IMR-90 (cell line): Measurements from ENCODE around the gene SEMG2. TPM values are rescaled to one million over a fixed set of nuclear protein-coding genes. Genes with fewer than 3 reads are reported as not detected.

ENCODE experiments used
- ATAC-seq: fragments of 200-7000 bp; cut with Tn5 transposase; 2 replicates; pipeline ENCODE4 v1.9.1; 2020; ENCODE audit warnings: low read depth, mild to moderate bottlenecking, moderate library complexity
- BruUV-seq: library from RNA; stranded (reverse); fragments of 400-500 nt; replicated peaks from 2 replicates; lab custom pipeline; 2021; lab: Mats Ljungman, UMichigan
- CTCF ChIA-PET: fragments of 300-600 bp; formaldehyde crosslinking; extraction: SDS; loops from one replicate; lab custom pipeline; 2021; ENCODE audit warnings: antibody characterized with exemption; lab: Yijun Ruan, JAX
- POLR2A ChIA-PET: fragments of 300-600 bp; sonication (Branson Sonifier 250); formaldehyde crosslinking; loops from one replicate; lab custom pipeline; 2022; ENCODE audit warnings: antibody characterized with exemption; ENCODE audit not compliant: unreplicated experiment; lab: Charles Lee
- DNase-seq: peaks from one replicate; pipeline ENCODE4 v3.0.0; 2013
- H2AFZ ChIP-seq: replicated peaks from 2 replicates; pipeline ENCODE3; 2013; ENCODE audit warnings: low read length, mild to moderate bottlenecking; ENCODE audit not compliant: poor library complexity
- H2AK5ac ChIP-seq: 2 replicates; pipeline ENCODE4 v1.6.1; 2013; ENCODE audit warnings: low read depth, low read length, inconsistent platforms
- H2AK9ac ChIP-seq: replicated peaks from 2 replicates; pipeline ENCODE3; 2013; ENCODE audit warnings: mild to moderate bottlenecking, low read depth, low read length, moderate library complexity; ENCODE audit not compliant: poor library complexity
- H2BK120ac ChIP-seq: 2 replicates; pipeline ENCODE4 v1.6.1; 2013; ENCODE audit warnings: low read depth, low read length, inconsistent platforms
- H2BK15ac ChIP-seq: 3 replicates; pipeline ENCODE4 v1.6.1; 2013; ENCODE audit warnings: low read depth, low read length, inconsistent platforms
- H2BK20ac ChIP-seq: 2 replicates; pipeline ENCODE4 v1.6.1; 2013; ENCODE audit warnings: low read depth, mild to moderate bottlenecking, inconsistent platforms, low read length, moderate library complexity
- H2BK5ac ChIP-seq: 2 replicates; pipeline ENCODE4 v1.6.1; 2013; ENCODE audit warnings: mild to moderate bottlenecking, low read depth, low read length, inconsistent platforms; ENCODE audit not compliant: poor library complexity, severe bottlenecking
- H3K14ac ChIP-seq: replicated peaks from 2 replicates; pipeline ENCODE4 v1.6.1; 2013; ENCODE audit warnings: low read depth, low read length, inconsistent platforms
- H3K18ac ChIP-seq: 2 replicates; pipeline ENCODE4 v1.6.1; 2013; ENCODE audit warnings: low read depth, low read length, control low read depth
- H3K23ac ChIP-seq: 2 replicates; pipeline ENCODE4 v1.6.1; 2013; ENCODE audit warnings: low read depth, low read length, inconsistent platforms
- H3K27ac ChIP-seq: 2 replicates; pipeline ENCODE4 v1.5.1; 2013; ENCODE audit warnings: mild to moderate bottlenecking, control low read depth, low read length; ENCODE audit not compliant: insufficient read depth
- H3K27me3 ChIP-seq: 2 replicates; pipeline ENCODE4 v1.6.1; 2013; ENCODE audit warnings: low read length; ENCODE audit not compliant: control insufficient read depth, insufficient read depth
- H3K36me3 ChIP-seq: 2 replicates; pipeline ENCODE4 v1.6.1; 2013; ENCODE audit warnings: low read length, mixed read lengths; ENCODE audit not compliant: control insufficient read depth, insufficient read depth
- H3K4ac ChIP-seq: 2 replicates; pipeline ENCODE4 v1.6.1; 2013; ENCODE audit warnings: low read depth, low read length, inconsistent platforms
- H3K4me1 ChIP-seq: 2 replicates; pipeline ENCODE4 v1.6.1; 2013; ENCODE audit warnings: low read length, mixed read lengths; ENCODE audit not compliant: control insufficient read depth, insufficient read depth
- H3K4me2 ChIP-seq: 2 replicates; pipeline ENCODE4 v1.6.1; 2013; ENCODE audit warnings: low read depth, mild to moderate bottlenecking, control low read depth, low read length, moderate library complexity
- H3K4me3 ChIP-seq: 2 replicates; pipeline ENCODE4 v1.5.1; 2013; ENCODE audit warnings: low read depth, mild to moderate bottlenecking, control low read depth, low read length, moderate library complexity; ENCODE audit not compliant: insufficient read depth
- H3K56ac ChIP-seq: 2 replicates; pipeline ENCODE4 v1.6.1; 2013; ENCODE audit warnings: low read length, inconsistent platforms; ENCODE audit not compliant: insufficient read depth; ENCODE audit errors: extremely low read depth
- H3K79me1 ChIP-seq, 2 experiments: 2 replicates each; pipeline ENCODE4 v1.6.1; 2013; ENCODE audit warnings: low read length in 2 of 2, inconsistent platforms in 1 of 2, low read depth in 1 of 2
- H3K9ac ChIP-seq: 2 replicates; pipeline ENCODE4 v1.6.1; 2013; ENCODE audit warnings: low read depth, low read length, control low read depth
- H3K9me1 ChIP-seq: 2 replicates; pipeline ENCODE4 v1.6.1; 2013; ENCODE audit warnings: low read length, inconsistent platforms; ENCODE audit not compliant: insufficient read depth
- H3K9me3 ChIP-seq: 2 replicates; pipeline ENCODE4 v1.6.1; 2013; ENCODE audit warnings: low read length; ENCODE audit not compliant: control insufficient read depth, insufficient read depth
- H4K20me1 ChIP-seq: 2 replicates; pipeline ENCODE4 v1.6.1; 2013; ENCODE audit warnings: low read length, inconsistent platforms; ENCODE audit not compliant: insufficient read depth
- H4K5ac ChIP-seq: 2 replicates; pipeline ENCODE4 v1.6.1; 2013; ENCODE audit warnings: mild to moderate bottlenecking, low read depth, low read length, control low read depth
- H4K8ac ChIP-seq, 2 experiments: 2 replicates each; pipeline ENCODE4 v1.6.1; 2013; ENCODE audit warnings: low read depth in 2 of 2, low read length in 2 of 2, control low read depth in 1 of 2, inconsistent platforms in 1 of 2
- H4K91ac ChIP-seq: 2 replicates; pipeline ENCODE4 v1.6.1; 2013; ENCODE audit warnings: low read depth, low read length, inconsistent platforms; ENCODE audit not compliant: insufficient read depth
- BHLHE40 ChIP-seq: fragments of 150-350 bp; IDR thresholded peaks from 2 replicates; pipeline ENCODE4 v1.6.1; 2016; ENCODE audit warnings: mild to moderate bottlenecking, low read depth, low read length
- CEBPB ChIP-seq: IDR thresholded peaks from 2 replicates; pipeline ENCODE4 v1.6.1; 2012; ENCODE audit warnings: low read depth, low read length, improper control_type of control experiment
- CHD1 ChIP-seq: IDR thresholded peaks from 2 replicates; pipeline ENCODE4 v1.6.1; 2012; ENCODE audit warnings: low read depth, low read length, improper control_type of control experiment
- FOS ChIP-seq: fragments of 150-350 bp; IDR thresholded peaks from 2 replicates; pipeline ENCODE4 v1.6.1; 2016; ENCODE audit warnings: low read depth, low read length
- MAFK ChIP-seq: IDR thresholded peaks from 2 replicates; pipeline ENCODE4 v1.6.1; 2012; ENCODE audit warnings: low read depth, low read length, improper control_type of control experiment
- MAZ ChIP-seq: IDR thresholded peaks from 2 replicates; pipeline ENCODE4 v1.6.1; 2012; ENCODE audit warnings: low read depth, mild to moderate bottlenecking, low read length, improper control_type of control experiment, moderate library complexity, borderline replicate concordance
- MXI1 ChIP-seq: IDR thresholded peaks from 2 replicates; pipeline ENCODE4 v1.6.1; 2012; ENCODE audit warnings: low read depth, mild to moderate bottlenecking, low read length, moderate library complexity, borderline replicate concordance
- NFE2L2 ChIP-seq: fragments of 150-350 bp; IDR thresholded peaks from 2 replicates; pipeline ENCODE4 v1.6.1; 2016; ENCODE audit warnings: low read depth, mild to moderate bottlenecking, low read length
- POLR2A ChIP-seq: IDR thresholded peaks from 2 replicates; pipeline ENCODE4 v1.6.1; 2012; ENCODE audit warnings: mild to moderate bottlenecking, low read depth, low read length
- RAD21 ChIP-seq: IDR thresholded peaks from 2 replicates; pipeline ENCODE4 v1.6.1; 2012; ENCODE audit warnings: low read length, improper control_type of control experiment
- RCOR1 ChIP-seq: IDR thresholded peaks from 2 replicates; pipeline ENCODE4 v1.6.1; 2012; ENCODE audit warnings: mild to moderate bottlenecking, low read length, improper control_type of control experiment; ENCODE audit not compliant: insufficient replicate concordance
- RFX5 ChIP-seq: IDR thresholded peaks from 2 replicates; pipeline ENCODE4 v1.8.0; 2012; ENCODE audit warnings: low read depth, mild to moderate bottlenecking, low read length, moderate library complexity
- SMC3 ChIP-seq: fragments of 150-350 bp; IDR thresholded peaks from 2 replicates; pipeline ENCODE4 v1.6.1; 2016; ENCODE audit warnings: low read depth, mild to moderate bottlenecking, antibody characterized with exemption, low read length, moderate library complexity
- WGBS, 2 experiments: methylation state at CpG; one replicate each; pipeline versions ENCODE4 v1.1.5 to v1.1.7; 2013; ENCODE audit warnings: missing lambda C conversion rate in 2 of 2; ENCODE audit not compliant: insufficient read length in 1 of 2; ENCODE audit errors: extremely low coverage in 2 of 2; 5-methylcytosine and 5-hydroxymethylcytosine counted together
- dilution Hi-C: fragments of 300-500 bp; cut with HindIII; formaldehyde crosslinking; loops from one replicate; pipeline ENCODE4 v1.14.3; 2018; ENCODE audit warnings: low sequenced_read_pairs; ENCODE audit not compliant: unreplicated experiment
- in situ Hi-C: fragments of 300-500 bp; cut with MboI; formaldehyde crosslinking; loops from 3 replicates; pipeline ENCODE4 v1.14.3; 2019; ENCODE audit warnings: low sequenced_read_pairs, inconsistent platforms, mixed read lengths
- intact Hi-C: fragments of 100-400 bp; cut with micrococcal nuclease; formaldehyde crosslinking; loops from 2 replicates; pipeline ENCODE4 v1.10.0; 2022
- polyA plus RNA-seq, 3 experiments: library from polyadenylated mRNA; depleted of rRNA; stranded (reverse); fragments of >200 nt; gene quantifications; 2 replicates each; pipeline ENCODE4 v1.2.3, GENCODE V29; 2012; ENCODE audit warnings: low replicate concordance in 1 of 3
- total RNA-seq: library from RNA; depleted of rRNA; stranded (reverse); fragments of >200 nt; gene quantifications from 2 replicates; pipeline ENCODE4 v1.2.3, GENCODE V29; 2012
- TF ChIP-seq, protein P1 (sequence below): fragments of 150-350 bp; IDR thresholded peaks from 2 replicates; pipeline ENCODE4 v1.6.1; 2016; ENCODE audit warnings: low read depth, mild to moderate bottlenecking, low read length, moderate library complexity, borderline replicate concordance
- TF ChIP-seq, protein P2 (sequence below): fragments of 150-350 bp; IDR thresholded peaks from 2 replicates; pipeline ENCODE4 v1.6.1; 2017; ENCODE audit warnings: mild to moderate bottlenecking, antibody characterized with exemption, low read length, low read depth
- TF ChIP-seq, protein P3 (sequence below): conservative IDR thresholded peaks from 2 replicates; pipeline ENCODE4 v1.5.1; 2012; ENCODE audit warnings: mild to moderate bottlenecking, low read depth, low read length, improper control_type of control experiment

Gene SEMG2
- total and polyA plus RNA-seq, 2 of the 4 experiments (the other 2 are of a cell fraction), result not detected

DNA sequence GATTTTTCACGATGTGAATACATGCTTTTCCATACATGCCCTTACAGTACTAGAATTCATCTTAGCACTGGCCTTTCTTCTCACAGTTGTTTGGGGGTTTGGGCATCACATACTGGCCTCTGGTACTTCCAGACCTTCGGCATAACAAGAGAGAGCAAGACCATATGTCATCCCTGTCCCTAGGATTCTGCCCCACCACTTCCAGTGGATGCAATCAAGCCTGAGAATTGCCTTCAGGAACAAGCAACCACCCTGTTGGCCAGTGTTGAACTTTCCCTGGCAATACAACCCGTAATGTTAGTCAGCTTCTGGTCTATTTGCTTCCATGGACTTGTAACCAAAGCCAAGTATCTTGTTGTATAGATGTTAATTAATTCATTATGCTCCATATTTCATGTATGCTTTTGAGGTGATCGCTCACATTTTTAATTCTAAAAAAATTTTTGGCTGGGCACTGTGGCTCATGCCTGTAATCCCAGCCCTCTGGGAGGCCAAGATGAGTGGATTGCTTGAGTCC lies 48.6 kb downstream of the SEMG2 start:
- no peaks in the 10 kb centered on the region for H3K9me1 ChIP-seq
- H2BK120ac ChIP-seq, result no peak overlapping the region
- no peak overlapping the region for H3K4me3 ChIP-seq
- POLR2A ChIA-PET, result no interaction called here
- H2AK9ac ChIP-seq, result no peak overlapping the region
- TF ChIP-seq RAD21 (no peak), NFE2L2 (no peak), CHD1 (no peak), CEBPB (no peak), BHLHE40 (no peak), FOS (no peak), POLR2A (no peak), SMC3 (no peak), RCOR1 (no peak), MAFK (no peak), MXI1 (no peak), MAZ (no peak), RFX5 (no peak)
- TF ChIP-seq, protein P1, sequence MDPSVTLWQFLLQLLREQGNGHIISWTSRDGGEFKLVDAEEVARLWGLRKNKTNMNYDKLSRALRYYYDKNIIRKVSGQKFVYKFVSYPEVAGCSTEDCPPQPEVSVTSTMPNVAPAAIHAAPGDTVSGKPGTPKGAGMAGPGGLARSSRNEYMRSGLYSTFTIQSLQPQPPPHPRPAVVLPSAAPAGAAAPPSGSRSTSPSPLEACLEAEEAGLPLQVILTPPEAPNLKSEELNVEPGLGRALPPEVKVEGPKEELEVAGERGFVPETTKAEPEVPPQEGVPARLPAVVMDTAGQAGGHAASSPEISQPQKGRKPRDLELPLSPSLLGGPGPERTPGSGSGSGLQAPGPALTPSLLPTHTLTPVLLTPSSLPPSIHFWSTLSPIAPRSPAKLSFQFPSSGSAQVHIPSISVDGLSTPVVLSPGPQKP, result no peak
- TF ChIP-seq, protein P2, sequence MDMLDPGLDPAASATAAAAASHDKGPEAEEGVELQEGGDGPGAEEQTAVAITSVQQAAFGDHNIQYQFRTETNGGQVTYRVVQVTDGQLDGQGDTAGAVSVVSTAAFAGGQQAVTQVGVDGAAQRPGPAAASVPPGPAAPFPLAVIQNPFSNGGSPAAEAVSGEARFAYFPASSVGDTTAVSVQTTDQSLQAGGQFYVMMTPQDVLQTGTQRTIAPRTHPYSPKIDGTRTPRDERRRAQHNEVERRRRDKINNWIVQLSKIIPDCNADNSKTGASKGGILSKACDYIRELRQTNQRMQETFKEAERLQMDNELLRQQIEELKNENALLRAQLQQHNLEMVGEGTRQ, result no peak
- TF ChIP-seq, protein P3, sequence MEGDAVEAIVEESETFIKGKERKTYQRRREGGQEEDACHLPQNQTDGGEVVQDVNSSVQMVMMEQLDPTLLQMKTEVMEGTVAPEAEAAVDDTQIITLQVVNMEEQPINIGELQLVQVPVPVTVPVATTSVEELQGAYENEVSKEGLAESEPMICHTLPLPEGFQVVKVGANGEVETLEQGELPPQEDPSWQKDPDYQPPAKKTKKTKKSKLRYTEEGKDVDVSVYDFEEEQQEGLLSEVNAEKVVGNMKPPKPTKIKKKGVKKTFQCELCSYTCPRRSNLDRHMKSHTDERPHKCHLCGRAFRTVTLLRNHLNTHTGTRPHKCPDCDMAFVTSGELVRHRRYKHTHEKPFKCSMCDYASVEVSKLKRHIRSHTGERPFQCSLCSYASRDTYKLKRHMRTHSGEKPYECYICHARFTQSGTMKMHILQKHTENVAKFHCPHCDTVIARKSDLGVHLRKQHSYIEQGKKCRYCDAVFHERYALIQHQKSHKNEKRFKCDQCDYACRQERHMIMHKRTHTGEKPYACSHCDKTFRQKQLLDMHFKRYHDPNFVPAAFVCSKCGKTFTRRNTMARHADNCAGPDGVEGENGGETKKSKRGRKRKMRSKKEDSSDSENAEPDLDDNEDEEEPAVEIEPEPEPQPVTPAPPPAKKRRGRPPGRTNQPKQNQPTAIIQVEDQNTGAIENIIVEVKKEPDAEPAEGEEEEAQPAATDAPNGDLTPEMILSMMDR, result no peak
- no peak overlapping the region for H3K9ac ChIP-seq
- no peak overlapping the region for H3K4me2 ChIP-seq
- no peak overlapping the region for H4K91ac ChIP-seq
- no peak overlapping the region for H3K27ac ChIP-seq
- no peaks in the 10 kb centered on the region for H3K4me1 ChIP-seq
- H2BK20ac ChIP-seq, result no peak overlapping the region
- no peak overlapping the region for H3K4ac ChIP-seq
- H2BK15ac ChIP-seq, result no peak overlapping the region
- dilution Hi-C loops, result no loop called here
- H2BK5ac ChIP-seq, result no peak overlapping the region
- no CpG with 5 or more reads among the region's 4 CpGs for WGBS, 2 experiments
- H2AK5ac ChIP-seq, result no peak overlapping the region
- no peak overlapping the region for H3K56ac ChIP-seq
- BruUV-seq, result no TSS peak
- ATAC-seq (no peak), DNase-seq (no peak)
- H3K79me1 ChIP-seq, result no peaks in the 10 kb centered on the region
- no peak overlapping the region for H4K8ac ChIP-seq
- no peak overlapping the region for H2AFZ ChIP-seq
- no peak overlapping the region for H3K18ac ChIP-seq
- H4K20me1 ChIP-seq, result no peaks in the 10 kb centered on the region
- in situ Hi-C loops, result no loop called here
- CTCF ChIA-PET, result no interaction called here
- no peak overlapping the region for H3K23ac ChIP-seq
- no peak overlapping the region for H4K5ac ChIP-seq
- no peaks in the 10 kb centered on the region for H3K36me3 ChIP-seq
- H3K9me3 ChIP-seq, result no peaks in the 10 kb centered on the region
- intact Hi-C loops, result loop anchor here (1.0 to 10.0 kb wide), 2 partner anchors 44 to 145 kb away; partner anchors contain the start of gene WFDC12
- H3K27me3 ChIP-seq, result peaks cover 3% of the 10 kb centered on the region
- no peak overlapping the region for H3K14ac ChIP-seq
